IMR-90 (cell line): ENCODE results near the gene APPBP2. TPM values are rescaled to one million over a fixed set of nuclear protein-coding genes. Genes with fewer than 3 reads are reported as not detected.
A peak's percentile ranks its signal among the peaks of the same experiment; 100 is the strongest.

Source experiments
- ATAC-seq: fragments of 200-7000 bp; cut with Tn5 transposase; 2 replicates; pipeline ENCODE4 v1.9.1; 2020; ENCODE audit warnings: low read depth, mild to moderate bottlenecking, moderate library complexity
- BruUV-seq: library from RNA; stranded (reverse); fragments of 400-500 nt; replicated peaks from 2 replicates; lab custom pipeline; 2021; lab: Mats Ljungman, UMichigan
- CTCF ChIA-PET: fragments of 300-600 bp; formaldehyde crosslinking; extraction: SDS; loops from one replicate; lab custom pipeline; 2021; ENCODE audit warnings: antibody characterized with exemption; lab: Yijun Ruan, JAX
- POLR2A ChIA-PET: fragments of 300-600 bp; sonication (Branson Sonifier 250); formaldehyde crosslinking; loops from one replicate; lab custom pipeline; 2022; ENCODE audit warnings: antibody characterized with exemption; ENCODE audit not compliant: unreplicated experiment; lab: Charles Lee
- DNase-seq: peaks from one replicate; pipeline ENCODE4 v3.0.0; 2013
- H2AFZ ChIP-seq: replicated peaks from 2 replicates; pipeline ENCODE3; 2013; ENCODE audit warnings: low read length, mild to moderate bottlenecking; ENCODE audit not compliant: poor library complexity
- H2AK5ac ChIP-seq: 2 replicates; pipeline ENCODE4 v1.6.1; 2013; ENCODE audit warnings: low read depth, low read length, inconsistent platforms
- H2AK9ac ChIP-seq: replicated peaks from 2 replicates; pipeline ENCODE3; 2013; ENCODE audit warnings: mild to moderate bottlenecking, low read depth, low read length, moderate library complexity; ENCODE audit not compliant: poor library complexity
- H2BK120ac ChIP-seq: 2 replicates; pipeline ENCODE4 v1.6.1; 2013; ENCODE audit warnings: low read depth, low read length, inconsistent platforms
- H2BK15ac ChIP-seq: 3 replicates; pipeline ENCODE4 v1.6.1; 2013; ENCODE audit warnings: low read depth, low read length, inconsistent platforms
- H2BK20ac ChIP-seq: 2 replicates; pipeline ENCODE4 v1.6.1; 2013; ENCODE audit warnings: low read depth, mild to moderate bottlenecking, inconsistent platforms, low read length, moderate library complexity
- H2BK5ac ChIP-seq: 2 replicates; pipeline ENCODE4 v1.6.1; 2013; ENCODE audit warnings: mild to moderate bottlenecking, low read depth, low read length, inconsistent platforms; ENCODE audit not compliant: poor library complexity, severe bottlenecking
- H3K14ac ChIP-seq: replicated peaks from 2 replicates; pipeline ENCODE4 v1.6.1; 2013; ENCODE audit warnings: low read depth, low read length, inconsistent platforms
- H3K18ac ChIP-seq: 2 replicates; pipeline ENCODE4 v1.6.1; 2013; ENCODE audit warnings: low read depth, low read length, control low read depth
- H3K23ac ChIP-seq: 2 replicates; pipeline ENCODE4 v1.6.1; 2013; ENCODE audit warnings: low read depth, low read length, inconsistent platforms
- H3K27ac ChIP-seq: 2 replicates; pipeline ENCODE4 v1.5.1; 2013; ENCODE audit warnings: mild to moderate bottlenecking, control low read depth, low read length; ENCODE audit not compliant: insufficient read depth
- H3K27me3 ChIP-seq: 2 replicates; pipeline ENCODE4 v1.6.1; 2013; ENCODE audit warnings: low read length; ENCODE audit not compliant: control insufficient read depth, insufficient read depth
- H3K36me3 ChIP-seq: 2 replicates; pipeline ENCODE4 v1.6.1; 2013; ENCODE audit warnings: low read length, mixed read lengths; ENCODE audit not compliant: control insufficient read depth, insufficient read depth
- H3K4ac ChIP-seq: 2 replicates; pipeline ENCODE4 v1.6.1; 2013; ENCODE audit warnings: low read depth, low read length, inconsistent platforms
- H3K4me1 ChIP-seq: 2 replicates; pipeline ENCODE4 v1.6.1; 2013; ENCODE audit warnings: low read length, mixed read lengths; ENCODE audit not compliant: control insufficient read depth, insufficient read depth
- H3K4me2 ChIP-seq: 2 replicates; pipeline ENCODE4 v1.6.1; 2013; ENCODE audit warnings: low read depth, mild to moderate bottlenecking, control low read depth, low read length, moderate library complexity
- H3K4me3 ChIP-seq: 2 replicates; pipeline ENCODE4 v1.5.1; 2013; ENCODE audit warnings: low read depth, mild to moderate bottlenecking, control low read depth, low read length, moderate library complexity; ENCODE audit not compliant: insufficient read depth
- H3K56ac ChIP-seq: 2 replicates; pipeline ENCODE4 v1.6.1; 2013; ENCODE audit warnings: low read length, inconsistent platforms; ENCODE audit not compliant: insufficient read depth; ENCODE audit errors: extremely low read depth
- H3K79me1 ChIP-seq, 2 experiments: 2 replicates each; pipeline ENCODE4 v1.6.1; 2013; ENCODE audit warnings: low read length in 2 of 2, inconsistent platforms in 1 of 2, low read depth in 1 of 2
- H3K9ac ChIP-seq: 2 replicates; pipeline ENCODE4 v1.6.1; 2013; ENCODE audit warnings: low read depth, low read length, control low read depth
- H3K9me1 ChIP-seq: 2 replicates; pipeline ENCODE4 v1.6.1; 2013; ENCODE audit warnings: low read length, inconsistent platforms; ENCODE audit not compliant: insufficient read depth
- H3K9me3 ChIP-seq: 2 replicates; pipeline ENCODE4 v1.6.1; 2013; ENCODE audit warnings: low read length; ENCODE audit not compliant: control insufficient read depth, insufficient read depth
- H4K20me1 ChIP-seq: 2 replicates; pipeline ENCODE4 v1.6.1; 2013; ENCODE audit warnings: low read length, inconsistent platforms; ENCODE audit not compliant: insufficient read depth
- H4K5ac ChIP-seq: 2 replicates; pipeline ENCODE4 v1.6.1; 2013; ENCODE audit warnings: mild to moderate bottlenecking, low read depth, low read length, control low read depth
- H4K8ac ChIP-seq, 2 experiments: 2 replicates each; pipeline ENCODE4 v1.6.1; 2013; ENCODE audit warnings: low read depth in 2 of 2, low read length in 2 of 2, control low read depth in 1 of 2, inconsistent platforms in 1 of 2
- H4K91ac ChIP-seq: 2 replicates; pipeline ENCODE4 v1.6.1; 2013; ENCODE audit warnings: low read depth, low read length, inconsistent platforms; ENCODE audit not compliant: insufficient read depth
- CEBPB ChIP-seq: IDR thresholded peaks from 2 replicates; pipeline ENCODE4 v1.6.1; 2012; ENCODE audit warnings: low read depth, low read length, improper control_type of control experiment
- CHD1 ChIP-seq: IDR thresholded peaks from 2 replicates; pipeline ENCODE4 v1.6.1; 2012; ENCODE audit warnings: low read depth, low read length, improper control_type of control experiment
- CTCF ChIP-seq: conservative IDR thresholded peaks from 2 replicates; pipeline ENCODE4 v1.5.1; 2012; ENCODE audit warnings: mild to moderate bottlenecking, low read depth, low read length, improper control_type of control experiment
- MAFK ChIP-seq: IDR thresholded peaks from 2 replicates; pipeline ENCODE4 v1.6.1; 2012; ENCODE audit warnings: low read depth, low read length, improper control_type of control experiment
- MXI1 ChIP-seq: IDR thresholded peaks from 2 replicates; pipeline ENCODE4 v1.6.1; 2012; ENCODE audit warnings: low read depth, mild to moderate bottlenecking, low read length, moderate library complexity, borderline replicate concordance
- RCOR1 ChIP-seq: IDR thresholded peaks from 2 replicates; pipeline ENCODE4 v1.6.1; 2012; ENCODE audit warnings: mild to moderate bottlenecking, low read length, improper control_type of control experiment; ENCODE audit not compliant: insufficient replicate concordance
- RFX5 ChIP-seq: IDR thresholded peaks from 2 replicates; pipeline ENCODE4 v1.8.0; 2012; ENCODE audit warnings: low read depth, mild to moderate bottlenecking, low read length, moderate library complexity
- SMC3 ChIP-seq: fragments of 150-350 bp; IDR thresholded peaks from 2 replicates; pipeline ENCODE4 v1.6.1; 2016; ENCODE audit warnings: low read depth, mild to moderate bottlenecking, antibody characterized with exemption, low read length, moderate library complexity
- WGBS, 2 experiments: methylation state at CpG; one replicate each; pipeline versions ENCODE4 v1.1.5 to v1.1.7; 2013; ENCODE audit warnings: missing lambda C conversion rate in 2 of 2; ENCODE audit not compliant: insufficient read length in 1 of 2; ENCODE audit errors: extremely low coverage in 2 of 2; 5-methylcytosine and 5-hydroxymethylcytosine counted together
- dilution Hi-C: fragments of 300-500 bp; cut with HindIII; formaldehyde crosslinking; loops from one replicate; pipeline ENCODE4 v1.14.3; 2018; ENCODE audit warnings: low sequenced_read_pairs; ENCODE audit not compliant: unreplicated experiment
- in situ Hi-C: fragments of 300-500 bp; cut with MboI; formaldehyde crosslinking; loops from 3 replicates; pipeline ENCODE4 v1.14.3; 2019; ENCODE audit warnings: low sequenced_read_pairs, inconsistent platforms, mixed read lengths
- intact Hi-C: fragments of 100-400 bp; cut with micrococcal nuclease; formaldehyde crosslinking; loops from 2 replicates; pipeline ENCODE4 v1.10.0; 2022
- polyA plus RNA-seq, 3 experiments: library from polyadenylated mRNA; depleted of rRNA; stranded (reverse); fragments of >200 nt; gene quantifications; 2 replicates each; pipeline ENCODE4 v1.2.3, GENCODE V29; 2012; ENCODE audit warnings: low replicate concordance in 1 of 3
- total RNA-seq: library from RNA; depleted of rRNA; stranded (reverse); fragments of >200 nt; gene quantifications from 2 replicates; pipeline ENCODE4 v1.2.3, GENCODE V29; 2012

APPBP2 gene
- total and polyA plus RNA-seq, 2 of the 4 experiments (the other 2 are of a cell fraction), result 12.3 to 93.9 TPM

- Histone ChIP-seq H3K4me3 (no peak overlapping the region), H3K9me1 (peaks cover 17% of the 10 kb centered on the region), H2BK20ac (no peak overlapping the region), H3K9me3 (no peaks in the 10 kb centered on the region), H3K4me2 (no peak overlapping the region), H3K23ac (peak overlapping the region; percentile 24; the same call in 1 of the 2 replicates), H3K18ac (no peak overlapping the region), H3K9ac (no peak overlapping the region), H3K27ac (no peak overlapping the region), H3K36me3 (peaks cover 10% of the 10 kb centered on the region), H2AFZ (no peak overlapping the region), H4K91ac (no peak overlapping the region), H2AK9ac (no peak overlapping the region), H3K56ac (no peak overlapping the region), H2AK5ac (no peak overlapping the region), H2BK15ac (no peak overlapping the region), H2BK5ac (no peak overlapping the region), H4K5ac (no peak overlapping the region), H2BK120ac (no peak overlapping the region), H4K20me1 (peaks cover 63% of the 10 kb centered on the region), H3K14ac (no peak overlapping the region), H3K4me1 (peaks cover 3% of the 10 kb centered on the region), H3K4ac (no peak overlapping the region), H3K27me3 (no peaks in the 10 kb centered on the region), H4K8ac (no peak overlapping the region), H3K79me1 (peaks cover 28 to 76% of the 10 kb centered on the region in 2 experiments)
- ChIA-PET CTCF (no interaction called here), POLR2A (no interaction called here)
- DNase-seq (no peak), ATAC-seq (no peak)
- TF ChIP-seq MXI1, result no peak
- TF ChIP-seq RCOR1, result no peak
- TF ChIP-seq CTCF, result no peak
- TF ChIP-seq MAFK, result no peak
- TF ChIP-seq SMC3, result no peak
- TF ChIP-seq CEBPB, result no peak
- TF ChIP-seq RFX5, result no peak
- no peak for TF ChIP-seq CHD1
- dilution Hi-C loops (no loop called here), in situ Hi-C loops (no loop called here), intact Hi-C loops (loop anchor here (5.0 kb wide), 1 partner anchor 37 kb away; no protein-coding TSS in a partner anchor)
- no CpG with 5 or more reads among the region's 3 CpGs for WGBS, 2 experiments
- no TSS peak for BruUV-seq
These were observed 12.0 kb downstream of the APPBP2 start for GRCh38 chr17:60514053-60514452.
